GM18502 (cell line): ENCODE data around the gene LCN2.
"Not testable (repeated sequence)": the region's sequence is repeated elsewhere in the genome, so short reads cannot be mapped to it uniquely, and the experiment has no call there.

Source experiments
- ATAC-seq: cut with Tn5 transposase; IDR thresholded peaks from one replicate; pipeline ENCODE4 v1.9.1; 2021; ENCODE audit warnings: mild to moderate bottlenecking; ENCODE audit not compliant: unreplicated experiment, poor library complexity

Gene LCN2

DNA sequence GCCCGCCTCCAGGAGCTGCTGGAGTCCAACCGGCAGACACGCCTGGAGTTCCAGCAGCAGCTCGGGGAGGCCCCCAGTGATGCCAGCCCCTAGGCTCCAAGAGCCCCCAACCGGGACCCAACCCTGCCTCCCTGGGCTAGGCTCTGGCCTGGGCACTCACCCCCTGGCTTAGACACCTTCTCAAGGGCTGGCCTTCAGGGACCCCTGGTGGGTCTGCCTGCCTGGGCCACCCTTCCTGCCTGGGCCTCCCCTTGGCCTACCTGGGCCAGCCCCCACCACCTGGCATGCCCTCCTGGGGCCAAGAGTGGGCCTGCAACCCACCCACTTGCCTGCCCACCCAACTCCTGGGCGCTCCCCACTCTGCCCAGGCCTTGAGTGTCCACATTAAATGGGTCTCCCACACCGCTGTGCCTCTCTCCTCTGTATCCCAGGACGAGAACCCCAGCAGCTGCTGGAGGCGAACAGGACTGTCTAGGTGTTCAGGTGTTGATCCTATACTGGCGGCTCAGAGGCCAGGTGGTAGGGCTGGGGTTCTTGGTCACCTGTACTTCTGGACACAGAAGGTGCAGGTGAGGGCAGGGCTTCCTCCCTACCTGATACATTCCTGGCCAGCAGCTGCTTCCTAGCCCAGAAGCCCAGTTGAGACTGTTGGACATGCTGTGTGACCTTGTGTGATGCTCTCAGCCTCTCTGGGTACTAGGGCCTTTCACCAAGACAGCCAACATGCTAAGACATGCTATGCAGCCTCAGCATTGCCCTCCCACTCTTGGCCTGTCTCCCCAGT is 14.5 kb downstream of the LCN2 start:
- no peak for ATAC-seq

DNA sequence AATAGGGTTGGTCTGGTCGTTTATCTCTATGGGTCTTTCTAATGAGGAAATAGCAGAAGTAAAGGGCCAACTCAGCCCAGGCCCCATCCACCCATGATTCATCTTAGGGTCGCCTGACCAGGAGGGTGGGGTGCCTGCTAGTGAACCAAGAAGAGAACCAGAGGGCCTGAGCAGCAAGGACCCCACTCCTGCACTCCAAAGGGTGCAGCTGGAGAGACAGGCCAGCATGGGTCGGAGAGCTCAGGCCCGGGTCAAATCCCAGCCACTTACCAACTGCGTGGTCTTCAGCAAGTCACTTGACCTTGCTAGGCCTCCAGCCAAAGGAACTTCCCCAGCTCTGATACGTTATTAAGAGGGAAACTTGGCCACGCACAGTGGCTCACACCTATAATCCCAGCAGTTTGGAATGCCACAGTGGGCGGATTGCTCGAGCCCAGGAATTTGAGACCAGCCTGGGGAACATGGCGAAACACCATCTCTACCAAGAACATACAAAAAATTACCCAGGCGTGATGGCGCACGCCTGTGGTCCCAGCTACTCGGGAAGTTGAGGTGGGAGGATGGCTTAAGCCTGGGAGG is 15.1 kb downstream of the LCN2 start:
- ATAC-seq = no peak

DNA sequence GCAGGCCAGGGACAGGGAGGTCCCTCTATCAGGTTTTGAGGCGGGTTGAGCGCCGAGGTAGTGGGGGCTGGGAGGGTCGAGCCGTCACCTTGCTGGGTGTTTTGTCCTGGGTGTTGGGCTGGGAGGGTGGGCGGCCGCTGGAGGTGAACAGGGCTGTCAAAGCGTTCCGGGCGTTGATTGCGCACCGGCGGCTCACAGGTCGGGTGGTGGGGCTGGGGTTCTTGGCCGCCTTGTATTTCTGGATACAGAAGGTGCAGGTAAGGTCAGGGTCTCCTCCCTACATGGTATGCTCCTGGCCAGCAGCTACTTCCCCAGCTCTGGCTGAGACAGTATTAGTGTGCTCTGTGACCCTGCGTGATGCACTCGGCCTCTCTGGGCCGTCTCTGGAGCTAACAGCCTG is 16.9 kb downstream of the LCN2 start:
- no peak for ATAC-seq

DNA sequence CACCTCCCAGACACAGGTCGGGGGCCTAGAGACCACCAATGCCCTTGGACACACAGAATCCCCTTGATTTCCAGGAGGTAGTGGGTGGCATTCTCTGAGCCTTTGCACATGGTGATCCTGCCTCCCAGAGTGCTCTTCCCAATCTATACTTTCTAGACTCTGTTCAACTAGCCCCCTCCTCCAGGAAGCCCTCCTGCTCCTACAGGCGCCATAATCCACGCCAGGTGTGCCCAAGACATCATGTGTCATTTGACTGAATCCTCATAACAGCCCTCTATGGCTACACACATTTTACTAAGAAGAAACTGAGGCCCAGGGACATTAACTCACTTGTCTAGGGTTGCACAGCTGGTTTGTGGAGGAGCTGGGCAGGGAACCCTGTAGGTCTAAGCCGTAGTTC is 18.0 kb downstream of the LCN2 start:
- ATAC-seq = no peak

- no peak for ATAC-seq
These were observed 19.6 kb downstream of the LCN2 start for GRCh38 chr9:128168731-128169308.

DNA sequence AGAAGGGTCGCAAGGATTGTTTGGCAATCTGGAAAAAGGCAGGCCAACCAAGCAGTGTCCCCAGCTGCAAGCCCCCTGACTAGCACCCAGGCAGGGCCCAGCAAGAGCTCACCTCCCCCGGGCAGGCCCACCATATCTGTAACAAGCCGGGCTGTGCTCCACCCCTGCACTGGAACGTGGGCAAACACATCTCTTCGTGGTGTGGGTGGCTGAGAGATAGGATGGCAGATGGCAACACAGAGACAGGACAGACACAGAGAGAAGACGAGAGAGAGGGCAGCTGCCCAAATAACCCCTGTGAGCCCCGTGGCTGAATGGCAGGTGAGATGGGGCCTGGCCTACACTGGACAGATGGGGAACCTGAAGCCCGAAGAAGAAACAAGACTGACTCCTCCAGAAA is 20.2 kb downstream of the LCN2 start:
- no peak for ATAC-seq

DNA sequence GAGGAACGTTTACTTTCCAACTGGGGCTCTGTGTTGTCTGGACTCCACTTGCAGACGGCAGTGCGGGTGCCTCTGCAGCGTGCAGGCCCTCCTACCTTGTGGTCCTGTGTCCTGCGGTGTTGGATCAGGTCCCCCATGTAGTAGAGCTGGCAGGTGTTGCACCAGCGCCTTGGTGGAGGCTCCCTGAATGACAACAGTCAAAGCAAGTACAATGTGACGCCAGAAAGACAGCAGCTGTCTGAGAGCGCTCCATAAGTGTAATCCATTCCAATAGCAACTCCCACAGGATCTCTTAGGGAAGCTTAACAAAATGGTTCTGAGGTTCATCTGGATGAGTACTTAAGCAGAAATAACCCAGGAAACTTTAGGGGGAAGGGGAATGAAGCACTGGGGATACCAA is 20.7 kb downstream of the LCN2 start:
- ATAC-seq = no peak

DNA sequence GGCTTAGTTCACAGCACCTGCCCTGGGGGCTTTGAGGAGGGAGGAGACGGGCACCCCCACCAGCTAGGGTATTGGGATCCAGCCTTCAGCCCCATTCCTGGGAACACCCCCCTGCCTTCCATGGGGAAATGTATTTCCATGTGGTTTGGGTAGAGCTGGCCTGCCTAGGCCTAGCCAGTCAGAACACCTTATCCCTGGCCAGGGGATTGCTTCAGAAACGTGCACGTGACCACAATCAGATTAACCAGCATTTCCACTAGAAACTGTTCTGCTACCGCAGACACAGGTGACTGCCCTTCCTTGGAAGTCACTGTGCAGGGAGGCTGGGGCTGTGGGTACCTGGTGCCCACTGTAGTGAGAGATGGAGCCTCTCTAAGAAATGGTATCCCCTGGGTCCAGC is 24.8 kb downstream of the LCN2 start:
- no peak for ATAC-seq

DNA sequence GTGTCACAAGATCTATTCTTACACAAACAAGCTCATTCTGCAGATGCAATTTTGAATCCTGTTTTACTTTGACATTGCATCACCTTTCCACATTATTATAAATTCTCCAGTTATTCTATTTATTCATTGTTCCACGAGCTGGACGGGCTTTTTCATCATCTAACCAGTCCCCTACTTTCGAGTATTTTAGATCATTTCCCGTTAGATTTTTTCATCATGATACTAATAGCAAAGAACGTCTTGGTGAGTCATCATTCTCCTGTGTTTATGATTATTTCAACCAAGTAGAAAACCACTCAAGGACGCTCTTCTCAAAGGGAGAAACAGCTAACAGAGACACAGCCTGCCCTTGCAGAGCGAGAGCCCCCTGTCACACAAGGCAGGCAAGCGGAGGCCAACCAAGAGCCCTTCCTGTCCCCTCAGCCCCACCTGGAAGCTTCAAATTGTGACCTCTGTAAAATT is 25.9 kb downstream of the LCN2 start:
- ATAC-seq = no peak

DNA sequence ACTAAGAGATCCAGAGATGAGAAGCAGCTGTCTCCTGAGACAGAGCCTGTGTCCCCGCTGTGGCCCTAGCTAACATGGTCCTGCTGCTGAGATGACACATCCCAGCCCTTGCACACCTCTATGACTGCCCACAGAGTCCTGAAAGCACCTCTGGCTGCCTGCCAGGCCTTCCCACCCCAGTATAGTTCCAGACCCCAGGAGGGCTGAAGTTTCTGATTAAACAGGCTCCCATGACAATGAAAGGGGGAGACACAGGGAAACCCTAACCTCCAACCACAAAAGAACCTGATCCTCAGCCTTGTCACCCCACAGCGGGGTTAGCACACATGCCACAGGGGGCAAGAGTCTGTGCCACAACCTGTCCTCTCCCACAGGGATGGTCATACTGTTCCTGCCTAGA is 26.5 kb downstream of the LCN2 start:
- no peak for ATAC-seq

GRCh38 chr9:128178806-128179431 is 29.7 kb downstream of the LCN2 start:
- no peak for ATAC-seq

DNA sequence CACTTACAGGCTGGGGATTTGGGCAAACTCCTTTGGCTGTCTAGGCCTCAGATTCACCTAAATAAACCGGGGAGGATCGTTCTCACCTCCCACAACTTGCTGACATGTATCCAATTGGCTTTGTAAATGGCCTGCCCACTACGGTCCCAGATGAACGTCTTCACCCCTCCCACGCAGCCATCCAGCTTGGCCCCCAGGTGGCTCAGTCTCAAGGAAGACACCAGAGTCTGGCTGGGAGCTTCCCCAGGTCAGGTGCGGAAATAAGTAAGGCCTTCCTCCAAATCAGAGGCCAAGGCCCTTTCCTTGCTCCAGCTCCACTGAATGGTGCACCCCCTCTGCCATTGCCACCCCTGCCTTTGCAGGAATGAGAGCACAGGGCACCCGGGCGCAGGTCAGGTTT is 30.7 kb downstream of the LCN2 start:
- no peak for ATAC-seq

- no peak for ATAC-seq
These were observed 31.2 kb downstream of the LCN2 start for GRCh38 chr9:128180447-128180846.

- ATAC-seq = not testable (repeated sequence)
These were observed 32.2 kb downstream of the LCN2 start for GRCh38 chr9:128181480-128181879.

GRCh38 chr9:128182893-128183588 is 33.8 kb downstream of the LCN2 start:
- ATAC-seq = no peak

DNA sequence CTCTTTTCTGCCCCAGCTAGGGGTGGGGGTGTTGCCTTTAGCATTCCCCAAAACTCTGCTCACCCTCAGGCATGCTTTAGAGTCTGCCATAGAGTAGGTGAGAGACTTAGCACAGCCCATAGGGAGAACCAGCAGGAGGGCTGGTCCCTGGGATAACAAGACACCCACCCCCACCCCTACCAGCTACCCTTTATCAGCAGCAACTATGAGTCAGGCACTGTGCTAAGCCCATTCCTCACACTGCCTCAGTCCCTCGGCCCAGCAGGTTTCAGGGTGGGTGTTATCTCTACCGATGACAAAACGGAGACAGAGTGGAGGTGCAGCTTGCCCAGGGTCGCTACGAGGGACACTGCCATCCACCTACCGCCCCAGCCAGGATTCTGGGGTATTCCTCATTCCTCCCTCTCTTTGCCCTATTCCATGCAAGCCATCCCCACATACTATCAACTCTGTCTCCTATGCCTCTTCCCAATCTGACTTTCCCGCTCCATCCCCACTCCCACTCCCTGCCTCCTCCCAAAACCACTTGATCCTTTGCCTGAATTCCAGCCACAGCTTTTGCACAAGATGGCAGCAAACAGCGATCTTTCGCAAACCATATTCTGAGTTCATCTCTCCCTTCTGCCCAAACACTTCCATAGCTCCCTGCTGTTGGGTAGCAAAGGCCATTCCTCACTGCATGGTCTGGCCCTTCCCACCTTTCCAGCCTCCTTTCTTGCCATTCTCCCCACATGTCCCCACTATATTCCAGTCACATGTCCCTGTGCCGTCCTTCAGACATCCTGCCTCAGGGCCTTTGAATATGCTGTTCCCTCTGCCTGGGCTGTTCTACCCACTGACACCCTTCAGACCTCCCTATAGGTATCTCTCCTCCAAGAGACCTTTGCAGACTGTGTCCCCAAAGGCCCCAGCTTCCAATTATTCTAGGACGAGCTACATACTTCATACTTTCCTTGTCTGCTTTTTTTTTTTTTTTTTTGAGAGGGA is 37.0 kb downstream of the LCN2 start:
- ATAC-seq = no peak

DNA sequence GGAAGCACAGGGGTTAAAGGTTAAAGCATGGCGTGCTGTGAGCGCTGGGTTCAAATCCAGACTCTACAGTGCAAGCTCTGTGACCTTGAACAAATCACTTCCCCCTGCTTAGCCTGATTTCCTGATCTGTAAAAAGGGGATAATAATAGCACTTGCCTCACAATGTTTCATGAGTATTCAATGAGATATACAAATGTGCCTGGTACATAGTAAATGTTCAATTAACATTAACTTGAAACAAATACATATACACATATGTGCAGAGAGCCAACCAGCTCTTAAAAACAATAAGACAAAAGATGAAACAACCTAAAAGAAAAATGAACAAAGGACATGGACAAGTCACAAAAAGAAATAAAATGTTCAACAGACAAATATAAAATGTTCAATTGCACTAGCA is 38.1 kb downstream of the LCN2 start:
- no peak for ATAC-seq

DNA sequence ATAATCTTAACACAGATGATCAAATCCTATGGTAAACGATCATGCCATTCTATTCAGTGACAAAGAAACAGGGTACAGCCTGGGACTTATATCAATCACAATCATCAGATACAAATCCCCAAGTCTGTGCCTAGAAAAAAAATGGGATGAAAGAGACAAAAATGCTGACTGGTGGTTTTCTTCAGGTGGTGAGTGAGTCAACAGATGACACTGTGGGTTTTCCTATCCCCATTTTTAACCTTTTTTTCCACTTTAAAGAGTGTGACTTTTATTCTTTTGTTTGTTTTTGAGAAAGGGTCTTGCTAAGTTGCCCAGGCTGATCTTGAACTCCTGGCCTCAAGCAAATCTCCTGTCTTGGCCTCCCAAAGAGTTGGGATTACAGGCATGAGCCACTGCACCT is 39.0 kb downstream of the LCN2 start:
- ATAC-seq = no peak

- ATAC-seq = no peak
These were observed 40.8 kb downstream of the LCN2 start for GRCh38 chr9:128190013-128190412.
